ENCODE data around the gene PSPN.
"Not testable (repeated sequence)": the region's sequence is repeated elsewhere in the genome, so short reads cannot be mapped to it uniquely, and the experiment has no call there.

PSPN gene

GRCh38 chr19:6414793-6415590 is 39.3 kb upstream of the PSPN start:
- no peak overlapping the region for H3K4me3 ChIP-seq (ENCODE audit: low read length)
- H3K36me3 ChIP-seq (ENCODE audit: control insufficient read depth, insufficient read depth, low read length, severe bottlenecking), result peaks cover 58% of the 10 kb centered on the region
- H3K9me3 ChIP-seq (ENCODE audit: control insufficient read depth, low read length), result no peaks in the 10 kb centered on the region
- no peak for DNase-seq (ENCODE audit: low read depth)
- H3K9ac ChIP-seq (ENCODE audit: low read length), result no peak overlapping the region
- H3K4me1 ChIP-seq (ENCODE audit: control insufficient read depth, insufficient read depth, low read length), result no peaks in the 10 kb centered on the region
- no peaks in the 10 kb centered on the region for H3K27me3 ChIP-seq (replicated peaks; ENCODE audit: control insufficient read depth, insufficient read depth, low read length)

DNA sequence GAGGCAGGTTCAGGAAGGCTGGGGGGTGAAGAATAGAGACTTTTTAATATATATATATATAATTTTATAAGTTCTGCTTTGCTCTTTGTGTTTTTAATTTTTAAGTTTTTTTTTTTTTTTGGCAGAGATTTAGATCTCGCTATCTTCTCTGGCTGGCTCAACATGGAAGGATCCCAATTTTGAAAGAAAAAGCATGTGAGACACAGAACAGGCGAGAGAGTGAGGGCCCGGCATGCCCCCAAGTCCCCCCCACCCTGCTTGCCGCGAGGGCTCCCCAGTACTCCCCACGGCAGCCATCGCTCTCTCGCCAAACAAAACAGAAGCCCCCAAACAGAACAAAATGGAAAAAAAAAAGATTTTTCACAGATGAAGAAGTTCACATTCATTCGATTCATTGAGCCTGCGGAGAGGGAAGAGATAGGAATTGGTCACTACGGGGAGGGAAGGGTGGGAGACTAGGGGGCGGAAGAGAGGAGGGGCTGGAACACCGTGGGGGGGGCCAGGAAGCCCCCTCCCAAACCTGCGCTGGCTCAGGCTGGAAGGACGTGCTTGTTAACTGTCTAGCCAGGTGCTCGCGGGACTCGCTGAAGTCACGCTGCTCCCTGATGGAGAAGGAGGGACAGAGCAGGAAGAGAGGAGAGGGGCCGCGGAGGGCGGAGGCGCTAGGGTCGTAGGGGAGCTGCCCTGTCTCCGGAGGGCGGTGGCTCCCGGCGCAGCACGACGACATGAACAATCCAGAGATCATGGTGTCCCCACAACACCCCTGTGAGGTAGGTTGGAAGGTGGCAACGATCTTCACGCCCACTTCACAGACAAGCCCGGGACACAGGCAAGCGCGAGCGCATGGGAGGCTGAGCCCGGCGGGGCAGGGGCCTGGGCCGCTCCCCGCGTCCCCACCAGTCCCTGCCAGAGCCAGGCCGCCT is 38.2 kb upstream of the PSPN start:
- peaks cover 48% of the 10 kb centered on the region for H3K36me3 ChIP-seq (ENCODE audit: control insufficient read depth, insufficient read depth, low read length, severe bottlenecking)
- H3K9me3 ChIP-seq (ENCODE audit: control insufficient read depth, low read length), result no peaks in the 10 kb centered on the region
- no peaks in the 10 kb centered on the region for H3K27me3 ChIP-seq (replicated peaks; ENCODE audit: control insufficient read depth, insufficient read depth, low read length)
- H3K9ac ChIP-seq (ENCODE audit: low read length), result no peak overlapping the region
- no peaks in the 10 kb centered on the region for H3K4me1 ChIP-seq (ENCODE audit: control insufficient read depth, insufficient read depth, low read length)
- no peak for DNase-seq (ENCODE audit: low read depth)
- no peak overlapping the region for H3K4me3 ChIP-seq (ENCODE audit: low read length)

DNA sequence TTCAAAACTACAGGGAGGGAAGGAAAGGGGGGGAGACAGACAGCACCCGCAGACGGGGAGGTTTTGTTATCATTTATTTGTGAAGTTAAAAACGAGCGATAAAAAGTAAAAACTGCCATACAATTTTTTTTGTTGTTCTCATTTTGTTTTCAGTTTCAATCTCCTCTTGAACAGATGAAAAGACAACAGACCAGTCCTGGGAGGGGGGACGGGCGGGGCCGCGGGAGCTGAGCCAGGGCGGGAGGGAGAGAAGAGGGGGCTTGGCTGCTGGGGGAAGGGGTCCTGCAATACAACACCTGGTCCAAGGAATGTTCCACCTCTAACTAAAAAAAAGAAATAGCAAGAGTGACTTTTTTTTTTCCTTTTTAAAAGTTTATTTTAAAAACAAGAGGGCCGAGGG is 37.6 kb upstream of the PSPN start:
- no peak for DNase-seq (ENCODE audit: low read depth)
- Histone ChIP-seq H3K9ac (ENCODE audit: low read length) (no peak overlapping the region), H3K27me3 (replicated peaks; ENCODE audit: control insufficient read depth, insufficient read depth, low read length) (no peaks in the 10 kb centered on the region), H3K4me3 (ENCODE audit: low read length) (no peak overlapping the region), H3K4me1 (ENCODE audit: control insufficient read depth, insufficient read depth, low read length) (no peaks in the 10 kb centered on the region), H3K9me3 (ENCODE audit: control insufficient read depth, low read length) (no peaks in the 10 kb centered on the region), H3K36me3 (ENCODE audit: control insufficient read depth, insufficient read depth, low read length, severe bottlenecking) (peaks cover 41% of the 10 kb centered on the region)

GRCh38 chr19:6412447-6413091 is 36.8 kb upstream of the PSPN start:
- Histone ChIP-seq H3K36me3 (ENCODE audit: control insufficient read depth, insufficient read depth, low read length, severe bottlenecking) (peaks cover 34% of the 10 kb centered on the region), H3K9me3 (ENCODE audit: control insufficient read depth, low read length) (no peaks in the 10 kb centered on the region)
- peak; percentile 22 for DNase-seq (ENCODE audit: low read depth)

GRCh38 chr19:6412061-6412446 is 36.3 kb upstream of the PSPN start:
- Histone ChIP-seq H3K4me1 (ENCODE audit: control insufficient read depth, insufficient read depth, low read length) (no peaks in the 10 kb centered on the region), H3K9ac (ENCODE audit: low read length) (no peak overlapping the region), H3K27me3 (replicated peaks; ENCODE audit: control insufficient read depth, insufficient read depth, low read length) (no peaks in the 10 kb centered on the region), H3K36me3 (ENCODE audit: control insufficient read depth, insufficient read depth, low read length, severe bottlenecking) (peaks cover 29% of the 10 kb centered on the region), H3K9me3 (ENCODE audit: control insufficient read depth, low read length) (no peaks in the 10 kb centered on the region), H3K4me3 (ENCODE audit: low read length) (no peak overlapping the region)
- no peak for DNase-seq (ENCODE audit: low read depth)

More at GRCh38 chr19:6412447-6413091, 36.8 kb upstream of the PSPN start:
- no peak overlapping the region for H3K9ac ChIP-seq (ENCODE audit: low read length)
- no peak overlapping the region for H3K4me3 ChIP-seq (ENCODE audit: low read length)
- H3K27me3 ChIP-seq (replicated peaks; ENCODE audit: control insufficient read depth, insufficient read depth, low read length), result no peaks in the 10 kb centered on the region
- H3K4me1 ChIP-seq (ENCODE audit: control insufficient read depth, insufficient read depth, low read length), result no peaks in the 10 kb centered on the region

GRCh38 chr19:6409346-6409745 is 33.6 kb upstream of the PSPN start:
- DNase-seq (ENCODE audit: low read depth), result no peak
- no peaks in the 10 kb centered on the region for H3K9me3 ChIP-seq (ENCODE audit: control insufficient read depth, low read length)

DNA sequence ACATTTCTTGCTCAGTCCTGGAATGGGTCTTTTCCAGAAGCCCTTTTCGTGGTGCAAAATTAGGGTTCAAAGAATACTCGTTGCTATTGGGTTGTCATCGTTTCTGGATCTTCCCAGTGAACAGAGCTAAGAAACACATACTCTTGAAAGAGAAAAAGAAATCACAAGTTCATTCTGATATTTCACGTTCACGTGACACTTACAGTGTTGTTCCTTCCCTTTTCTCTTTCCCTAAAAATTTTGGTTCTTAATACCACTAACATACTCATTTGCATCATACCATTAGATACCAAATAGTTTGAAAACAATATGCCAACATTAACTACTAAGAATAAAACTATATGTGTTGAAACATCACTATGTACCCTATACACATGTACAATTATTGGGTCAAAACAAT is 30.7 kb upstream of the PSPN start:
- Histone ChIP-seq H3K36me3 (ENCODE audit: control insufficient read depth, insufficient read depth, low read length, severe bottlenecking) (no peaks in the 10 kb centered on the region), H3K9ac (ENCODE audit: low read length) (no peak overlapping the region)
- no peak for DNase-seq (ENCODE audit: low read depth)

More at GRCh38 chr19:6409346-6409745, 33.6 kb upstream of the PSPN start:
- Histone ChIP-seq H3K27me3 (replicated peaks; ENCODE audit: control insufficient read depth, insufficient read depth, low read length) (no peaks in the 10 kb centered on the region), H3K36me3 (ENCODE audit: control insufficient read depth, insufficient read depth, low read length, severe bottlenecking) (peaks cover 4% of the 10 kb centered on the region), H3K4me3 (ENCODE audit: low read length) (no peak overlapping the region), H3K4me1 (ENCODE audit: control insufficient read depth, insufficient read depth, low read length) (no peaks in the 10 kb centered on the region), H3K9ac (ENCODE audit: low read length) (no peak overlapping the region)

DNA sequence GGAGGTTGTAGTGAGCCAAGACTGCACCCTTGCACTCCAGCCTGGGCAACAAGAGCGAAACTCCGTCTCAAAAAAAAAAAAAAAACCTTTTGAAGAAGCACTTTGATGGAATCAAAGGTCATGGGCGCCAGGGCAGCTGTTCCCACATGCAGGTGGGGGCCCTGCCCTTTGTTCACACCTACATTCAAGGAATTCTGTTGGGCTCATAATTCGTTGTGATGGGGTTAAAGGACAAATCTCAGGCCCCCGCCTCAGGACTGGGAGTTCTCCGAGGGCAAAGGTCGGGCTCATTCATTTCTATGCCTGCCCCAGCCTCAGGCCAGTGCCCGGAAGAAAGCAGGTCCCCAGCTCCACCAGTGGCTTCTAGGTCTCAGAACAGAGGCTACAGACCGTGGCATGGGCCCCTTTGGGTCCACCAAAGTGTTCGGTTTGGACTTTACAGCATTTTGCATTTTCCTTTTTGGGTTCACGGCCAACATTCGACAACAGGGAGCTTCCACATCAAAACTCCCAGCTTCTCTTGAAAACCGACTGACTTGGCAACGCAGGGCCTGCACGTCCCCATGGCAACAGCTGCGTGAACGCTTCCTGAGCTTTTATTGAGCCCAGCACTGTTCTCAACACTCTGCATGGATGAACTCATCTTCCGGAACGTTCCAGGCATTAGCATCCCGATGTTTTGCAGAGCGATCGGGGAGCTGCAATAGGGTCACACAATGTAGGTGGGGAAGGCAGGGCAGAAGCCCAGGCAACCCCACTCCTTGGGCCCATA is 27.3 kb upstream of the PSPN start:
- H3K27me3 ChIP-seq (replicated peaks; ENCODE audit: control insufficient read depth, insufficient read depth, low read length), result no peaks in the 10 kb centered on the region

More for the DNA sequence above, 30.7 kb upstream of the PSPN start:
- Histone ChIP-seq H3K9me3 (ENCODE audit: control insufficient read depth, low read length) (no peaks in the 10 kb centered on the region), H3K4me1 (ENCODE audit: control insufficient read depth, insufficient read depth, low read length) (no peaks in the 10 kb centered on the region), H3K4me3 (ENCODE audit: low read length) (no peak overlapping the region), H3K27me3 (replicated peaks; ENCODE audit: control insufficient read depth, insufficient read depth, low read length) (no peaks in the 10 kb centered on the region)

DNA sequence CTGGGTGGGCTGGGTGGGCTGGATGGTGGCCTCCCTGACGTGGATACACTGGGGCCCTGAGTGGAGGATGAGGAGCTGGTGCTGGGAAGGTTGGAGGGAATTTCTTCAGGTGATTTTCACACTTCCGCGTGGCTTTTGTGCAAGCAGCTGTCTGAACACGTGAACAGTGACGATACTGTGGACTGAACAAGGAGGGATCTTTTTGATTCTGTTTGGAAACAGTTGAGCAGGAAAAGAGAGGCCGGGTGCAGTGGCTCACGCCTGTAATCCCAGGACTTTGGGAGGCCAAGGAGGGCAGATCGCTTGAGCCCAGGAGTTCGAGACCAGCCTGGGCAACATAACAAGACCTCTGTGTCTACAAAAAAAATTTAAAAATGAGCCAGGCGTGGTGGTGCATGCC is 26.3 kb upstream of the PSPN start:
- no peak for DNase-seq (ENCODE audit: low read depth)
- no peaks in the 10 kb centered on the region for H3K27me3 ChIP-seq (replicated peaks; ENCODE audit: control insufficient read depth, insufficient read depth, low read length)

More for the DNA sequence above, 27.3 kb upstream of the PSPN start:
- Histone ChIP-seq H3K9me3 (ENCODE audit: control insufficient read depth, low read length) (no peaks in the 10 kb centered on the region), H3K9ac (ENCODE audit: low read length) (no peak overlapping the region), H3K36me3 (ENCODE audit: control insufficient read depth, insufficient read depth, low read length, severe bottlenecking) (no peaks in the 10 kb centered on the region), H3K4me1 (ENCODE audit: control insufficient read depth, insufficient read depth, low read length) (no peaks in the 10 kb centered on the region), H3K4me3 (ENCODE audit: low read length) (no peak overlapping the region)
- DNase-seq (ENCODE audit: low read depth), result peak; percentile 47

GRCh38 chr19:6400062-6400944 is 24.6 kb upstream of the PSPN start:
- H3K27me3 ChIP-seq (replicated peaks; ENCODE audit: control insufficient read depth, insufficient read depth, low read length); H3K9ac ChIP-seq (ENCODE audit: low read length); H3K36me3 ChIP-seq (ENCODE audit: control insufficient read depth, insufficient read depth, low read length, severe bottlenecking); H3K4me3 ChIP-seq (ENCODE audit: low read length); H3K4me1 ChIP-seq (ENCODE audit: control insufficient read depth, insufficient read depth, low read length); DNase-seq (ENCODE audit: low read depth); H3K9me3 ChIP-seq (ENCODE audit: control insufficient read depth, low read length): not testable (repeated sequence)

More for the DNA sequence above, 26.3 kb upstream of the PSPN start:
- Histone ChIP-seq H3K9me3 (ENCODE audit: control insufficient read depth, low read length) (no peaks in the 10 kb centered on the region), H3K36me3 (ENCODE audit: control insufficient read depth, insufficient read depth, low read length, severe bottlenecking) (no peaks in the 10 kb centered on the region), H3K4me1 (ENCODE audit: control insufficient read depth, insufficient read depth, low read length) (no peaks in the 10 kb centered on the region), H3K4me3 (ENCODE audit: low read length) (no peak overlapping the region), H3K9ac (ENCODE audit: low read length) (no peak overlapping the region)
